SK-N-SH (cell line): ENCODE results near the gene SURF1.

Experiments used
- EZH2phosphoT487 ChIP-seq: fragments of 200-600 bp; sonication (generic); IDR thresholded peaks from 2 replicates; pipeline ENCODE4 v1.6.1; 2017; ENCODE audit warnings: low read depth, mixed run types, mild to moderate bottlenecking, antibody characterized with exemption, moderate library complexity, borderline replicate concordance
- FOXJ3 ChIP-seq: sonication (generic); formaldehyde crosslinking; IDR thresholded peaks from 2 replicates; pipeline ENCODE4 v1.5.1; 2020; ENCODE audit warnings: mild to moderate bottlenecking, missing genetic modification reagents
- JUND ChIP-seq: IDR thresholded peaks from 2 replicates; pipeline ENCODE4 v1.4.0; 2012
- MAX ChIP-seq: IDR thresholded peaks from 2 replicates; pipeline ENCODE4 v1.4.0; 2012; ENCODE audit warnings: low read depth
- MXI1 ChIP-seq: IDR thresholded peaks from 2 replicates; pipeline ENCODE4 v1.6.1; 2012; ENCODE audit warnings: mild to moderate bottlenecking, low read depth, low read length, improper control_type of control experiment
- POLR2AphosphoS5 ChIP-seq: IDR thresholded peaks from 2 replicates; pipeline ENCODE4 v1.6.1; 2012; ENCODE audit warnings: low read depth, low read length
- RFX5 ChIP-seq: IDR thresholded peaks from 2 replicates; pipeline ENCODE4 v1.6.1; 2012; ENCODE audit warnings: mild to moderate bottlenecking, improper control_type of control experiment, low read length
- TAF1 ChIP-seq: IDR thresholded peaks from 2 replicates; pipeline ENCODE4 v1.6.1; 2012; ENCODE audit warnings: low read depth, mild to moderate bottlenecking, low read length, moderate library complexity, borderline replicate concordance
- TEAD4 ChIP-seq: IDR thresholded peaks from 2 replicates; pipeline ENCODE4 v1.4.0; 2012; ENCODE audit warnings: mild to moderate bottlenecking, borderline replicate concordance; ENCODE audit not compliant: insufficient read depth
- USF1 ChIP-seq: IDR thresholded peaks from 2 replicates; pipeline ENCODE4 v1.4.0; 2012; ENCODE audit warnings: low read depth, borderline replicate concordance
- YY1 ChIP-seq: IDR thresholded peaks from 2 replicates; pipeline ENCODE4 v1.4.0; 2012; ENCODE audit warnings: low read depth, mild to moderate bottlenecking
- TF ChIP-seq, protein P1 (sequence below): fragments of 200-600 bp; sonication (generic); IDR thresholded peaks from 2 replicates; pipeline ENCODE4 v1.6.1; 2017; ENCODE audit warnings: antibody characterized with exemption, mild to moderate bottlenecking, moderate library complexity
- TF ChIP-seq, protein P2 (sequence below): IDR thresholded peaks from 2 replicates; pipeline ENCODE4 v1.6.1; 2012; ENCODE audit warnings: mild to moderate bottlenecking, low read depth, low read length, moderate library complexity

DNA sequence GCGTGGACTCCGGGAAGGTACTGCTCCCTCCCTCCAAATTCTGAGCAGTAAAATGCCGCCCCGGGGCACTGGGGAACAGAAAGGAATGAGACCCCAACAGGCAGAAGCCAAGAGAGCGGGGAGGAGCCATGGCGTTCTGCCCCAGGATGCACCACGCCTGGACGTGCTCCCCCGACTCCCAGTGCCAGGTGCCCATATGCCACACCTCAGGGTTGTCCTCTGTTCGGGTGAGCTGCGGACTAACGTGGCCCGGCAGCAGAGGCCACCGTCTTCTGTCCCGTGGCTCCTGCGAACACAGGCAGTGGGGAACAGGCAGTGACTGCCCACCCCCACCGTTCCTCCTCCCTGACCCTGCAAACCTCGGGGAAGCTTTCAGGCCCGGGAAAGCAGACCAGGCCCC lies 25.1 kb downstream of the SURF1 start:
- TF ChIP-seq TEAD4 (no peak), USF1 (no peak), POLR2AphosphoS5 (no peak), RFX5 (no peak), MXI1 (no peak), YY1 (no peak), FOXJ3 (no peak), EZH2phosphoT487 (no peak), MAX (no peak), JUND (no peak), TAF1 (no peak)
- TF ChIP-seq, protein P1, sequence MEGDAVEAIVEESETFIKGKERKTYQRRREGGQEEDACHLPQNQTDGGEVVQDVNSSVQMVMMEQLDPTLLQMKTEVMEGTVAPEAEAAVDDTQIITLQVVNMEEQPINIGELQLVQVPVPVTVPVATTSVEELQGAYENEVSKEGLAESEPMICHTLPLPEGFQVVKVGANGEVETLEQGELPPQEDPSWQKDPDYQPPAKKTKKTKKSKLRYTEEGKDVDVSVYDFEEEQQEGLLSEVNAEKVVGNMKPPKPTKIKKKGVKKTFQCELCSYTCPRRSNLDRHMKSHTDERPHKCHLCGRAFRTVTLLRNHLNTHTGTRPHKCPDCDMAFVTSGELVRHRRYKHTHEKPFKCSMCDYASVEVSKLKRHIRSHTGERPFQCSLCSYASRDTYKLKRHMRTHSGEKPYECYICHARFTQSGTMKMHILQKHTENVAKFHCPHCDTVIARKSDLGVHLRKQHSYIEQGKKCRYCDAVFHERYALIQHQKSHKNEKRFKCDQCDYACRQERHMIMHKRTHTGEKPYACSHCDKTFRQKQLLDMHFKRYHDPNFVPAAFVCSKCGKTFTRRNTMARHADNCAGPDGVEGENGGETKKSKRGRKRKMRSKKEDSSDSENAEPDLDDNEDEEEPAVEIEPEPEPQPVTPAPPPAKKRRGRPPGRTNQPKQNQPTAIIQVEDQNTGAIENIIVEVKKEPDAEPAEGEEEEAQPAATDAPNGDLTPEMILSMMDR = no peak
- TF ChIP-seq, protein P2, sequence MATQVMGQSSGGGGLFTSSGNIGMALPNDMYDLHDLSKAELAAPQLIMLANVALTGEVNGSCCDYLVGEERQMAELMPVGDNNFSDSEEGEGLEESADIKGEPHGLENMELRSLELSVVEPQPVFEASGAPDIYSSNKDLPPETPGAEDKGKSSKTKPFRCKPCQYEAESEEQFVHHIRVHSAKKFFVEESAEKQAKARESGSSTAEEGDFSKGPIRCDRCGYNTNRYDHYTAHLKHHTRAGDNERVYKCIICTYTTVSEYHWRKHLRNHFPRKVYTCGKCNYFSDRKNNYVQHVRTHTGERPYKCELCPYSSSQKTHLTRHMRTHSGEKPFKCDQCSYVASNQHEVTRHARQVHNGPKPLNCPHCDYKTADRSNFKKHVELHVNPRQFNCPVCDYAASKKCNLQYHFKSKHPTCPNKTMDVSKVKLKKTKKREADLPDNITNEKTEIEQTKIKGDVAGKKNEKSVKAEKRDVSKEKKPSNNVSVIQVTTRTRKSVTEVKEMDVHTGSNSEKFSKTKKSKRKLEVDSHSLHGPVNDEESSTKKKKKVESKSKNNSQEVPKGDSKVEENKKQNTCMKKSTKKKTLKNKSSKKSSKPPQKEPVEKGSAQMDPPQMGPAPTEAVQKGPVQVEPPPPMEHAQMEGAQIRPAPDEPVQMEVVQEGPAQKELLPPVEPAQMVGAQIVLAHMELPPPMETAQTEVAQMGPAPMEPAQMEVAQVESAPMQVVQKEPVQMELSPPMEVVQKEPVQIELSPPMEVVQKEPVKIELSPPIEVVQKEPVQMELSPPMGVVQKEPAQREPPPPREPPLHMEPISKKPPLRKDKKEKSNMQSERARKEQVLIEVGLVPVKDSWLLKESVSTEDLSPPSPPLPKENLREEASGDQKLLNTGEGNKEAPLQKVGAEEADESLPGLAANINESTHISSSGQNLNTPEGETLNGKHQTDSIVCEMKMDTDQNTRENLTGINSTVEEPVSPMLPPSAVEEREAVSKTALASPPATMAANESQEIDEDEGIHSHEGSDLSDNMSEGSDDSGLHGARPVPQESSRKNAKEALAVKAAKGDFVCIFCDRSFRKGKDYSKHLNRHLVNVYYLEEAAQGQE = no peak
